WTC11 (cell line): ENCODE measurements around the gene TCEANC2.

ENCODE experiments used
- ATF1 ChIP-seq: sonication (generic); formaldehyde crosslinking; IDR thresholded peaks from 2 replicates; pipeline ENCODE4 v1.8.1; 2023; ENCODE audit warnings: mild to moderate bottlenecking, moderate library complexity, missing genetic modification reagents
- CREB1 ChIP-seq: sonication (generic); formaldehyde crosslinking; IDR thresholded peaks from 2 replicates; pipeline ENCODE4 v1.8.0; 2023; ENCODE audit warnings: mild to moderate bottlenecking, missing genetic modification reagents
- CTCF ChIP-seq: fragments of 200-600 bp; IDR thresholded peaks from 2 replicates; pipeline ENCODE4 v1.8.0; 2022; ENCODE audit warnings: antibody characterized with exemption
- ESRRA ChIP-seq: sonication (generic); formaldehyde crosslinking; IDR thresholded peaks from 2 replicates; pipeline ENCODE4 v1.8.1; 2022; ENCODE audit warnings: mild to moderate bottlenecking, missing genetic modification reagents, borderline replicate concordance
- NR2C2 ChIP-seq: sonication (generic); formaldehyde crosslinking; IDR thresholded peaks from 2 replicates; pipeline ENCODE4 v1.8.0; 2022; ENCODE audit warnings: mild to moderate bottlenecking, missing genetic modification reagents
- USF1 ChIP-seq: sonication (generic); formaldehyde crosslinking; IDR thresholded peaks from 2 replicates; pipeline ENCODE4 v1.8.0; 2022; ENCODE audit warnings: mild to moderate bottlenecking, missing genetic modification reagents
- ZNF121 ChIP-seq: sonication (generic); formaldehyde crosslinking; IDR thresholded peaks from 2 replicates; pipeline ENCODE4 v1.8.0; 2023; ENCODE audit warnings: missing genetic modification reagents
- ZNF219 ChIP-seq: sonication (generic); formaldehyde crosslinking; IDR thresholded peaks from 2 replicates; pipeline ENCODE4 v1.8.0; 2023; ENCODE audit warnings: missing genetic modification reagents, mild to moderate bottlenecking, borderline replicate concordance
- TF ChIP-seq, protein P1 (sequence below): sonication (generic); formaldehyde crosslinking; IDR thresholded peaks from 2 replicates; pipeline ENCODE4 v1.8.0; 2022; ENCODE audit warnings: mild to moderate bottlenecking, missing genetic modification reagents
- TF ChIP-seq, protein P2 (sequence below): sonication (generic); formaldehyde crosslinking; IDR thresholded peaks from 2 replicates; pipeline ENCODE4 v1.8.1; 2023; ENCODE audit warnings: mild to moderate bottlenecking, missing genetic modification reagents, moderate library complexity

GRCh38 chr1:54007613-54008012 lies 45.8 kb upstream of the TCEANC2 start:
- TF ChIP-seq ZNF121 (CRISPR knock-in tag): no peak
- no peak for TF ChIP-seq CTCF
- no peak for TF ChIP-seq CREB1
- TF ChIP-seq, protein P1, sequence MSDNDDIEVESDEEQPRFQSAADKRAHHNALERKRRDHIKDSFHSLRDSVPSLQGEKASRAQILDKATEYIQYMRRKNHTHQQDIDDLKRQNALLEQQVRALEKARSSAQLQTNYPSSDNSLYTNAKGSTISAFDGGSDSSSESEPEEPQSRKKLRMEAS: no peak
- TF ChIP-seq ESRRA (CRISPR knock-in tag): no peak
- no peak for TF ChIP-seq USF1
- TF ChIP-seq NR2C2 (CRISPR knock-in tag): no peak
- TF ChIP-seq ZNF219 (CRISPR knock-in tag): no peak
- TF ChIP-seq, protein P2, sequence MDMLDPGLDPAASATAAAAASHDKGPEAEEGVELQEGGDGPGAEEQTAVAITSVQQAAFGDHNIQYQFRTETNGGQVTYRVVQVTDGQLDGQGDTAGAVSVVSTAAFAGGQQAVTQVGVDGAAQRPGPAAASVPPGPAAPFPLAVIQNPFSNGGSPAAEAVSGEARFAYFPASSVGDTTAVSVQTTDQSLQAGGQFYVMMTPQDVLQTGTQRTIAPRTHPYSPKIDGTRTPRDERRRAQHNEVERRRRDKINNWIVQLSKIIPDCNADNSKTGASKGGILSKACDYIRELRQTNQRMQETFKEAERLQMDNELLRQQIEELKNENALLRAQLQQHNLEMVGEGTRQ (CRISPR knock-in tag): no peak
- TF ChIP-seq ATF1: no peak
